BJ (cell line): ENCODE data around the gene GPS2. TPM values are rescaled to one million over a fixed set of nuclear protein-coding genes. Genes with fewer than 3 reads are reported as not detected.

Experiments
- CTCF ChIA-PET: fragments of 350-600 bp; formaldehyde crosslinking; extraction: SDS; loops from one replicate; lab custom pipeline; 2021; ENCODE audit warnings: antibody characterized with exemption, inconsistent platforms; lab: Yijun Ruan, JAX
- POLR2A ChIA-PET: fragments of 300-600 bp; sonication (Branson Sonifier 250); formaldehyde crosslinking; extraction: SDS; loops from one replicate; lab custom pipeline; 2021; ENCODE audit warnings: antibody characterized with exemption; lab: Charles Lee
- DNase-seq: peaks from one replicate; pipeline ENCODE4 v3.0.0-alpha.2; 2011; ENCODE audit warnings: low read depth
- H3K27me3 ChIP-seq: 2 replicates; pipeline ENCODE4 v1.6.0; 2011; ENCODE audit warnings: low read length; ENCODE audit not compliant: control insufficient read depth, insufficient read depth
- H3K36me3 ChIP-seq: 2 replicates; pipeline ENCODE4 v1.5.1; 2011; ENCODE audit warnings: low read length; ENCODE audit not compliant: control insufficient read depth, insufficient read depth
- H3K4me3 ChIP-seq: 2 replicates; pipeline ENCODE4 v1.5.1; 2011; ENCODE audit warnings: low read depth, mild to moderate bottlenecking, control low read depth, low read length
- CTCF ChIP-seq: IDR thresholded peaks from 2 replicates; pipeline ENCODE4 v1.5.1; 2011; ENCODE audit warnings: low read depth, mild to moderate bottlenecking, control low read depth, inconsistent platforms, low read length, moderate library complexity; ENCODE audit not compliant: insufficient read depth
- polyA plus RNA-seq: library from polyadenylated mRNA; depleted of rRNA; stranded (reverse); fragments of >200 nt; gene quantifications from 2 replicates; pipeline ENCODE4 v1.2.3, GENCODE V29; 2011

The GPS2 gene
- polyA plus RNA-seq, 1 experiment: 37.4 TPM

- TF ChIP-seq CTCF: no peak
- Histone ChIP-seq H3K36me3 (no peaks in the 10 kb centered on the region), H3K27me3 (peaks cover 3% of the 10 kb centered on the region; the same call in 1 of the 2 replicates), H3K4me3 (no peak overlapping the region)
- DNase-seq: no peak
- CTCF ChIA-PET: interaction anchor here (1.2 to 3.3 kb wide), 2 partner anchors 67 to 213 kb away, joined by 3 to 13 read pairs; partner anchors contain the start of genes SENP3 and SLC2A4
- POLR2A ChIA-PET: interaction anchor here (0.6 to 1.1 kb wide), 2 partner anchors 18 to 213 kb away, joined by 3 read pairs; no protein-coding TSS in a partner anchor
Observed at GRCh38 chr17:7347630-7348477, 32.7 kb upstream of the GPS2 start.

GRCh38 chr17:7346761-7347614 lies 31.8 kb upstream of the GPS2 start:
- H3K4me3 ChIP-seq: no peak overlapping the region
- CTCF ChIA-PET: interaction anchor here (0.9 to 2.4 kb wide), 2 partner anchors 17 to 23 kb away, joined by 3 to 6 read pairs; partner anchors contain the start of gene NEURL4
- H3K36me3 ChIP-seq: no peaks in the 10 kb centered on the region
- POLR2A ChIA-PET: no interaction called here
- H3K27me3 ChIP-seq: peaks cover 4% of the 10 kb centered on the region; the same call in 1 of the 2 replicates
- TF ChIP-seq CTCF: no peak
- no peak for DNase-seq

- H3K36me3 ChIP-seq: no peaks in the 10 kb centered on the region
- CTCF ChIA-PET: interaction anchor here (1.0 to 2.8 kb wide), 3 partner anchors 13 to 291 kb away, joined by 3 to 11 read pairs (median 10); no protein-coding TSS in a partner anchor
- TF ChIP-seq CTCF: no peak
- POLR2A ChIA-PET: no interaction called here
- no peak for DNase-seq
- H3K27me3 ChIP-seq: peaks cover 7% of the 10 kb centered on the region
- H3K4me3 ChIP-seq: no peak overlapping the region
Observed at GRCh38 chr17:7343250-7343649, 28.1 kb upstream of the GPS2 start.

GRCh38 chr17:7341842-7342241 lies 26.7 kb upstream of the GPS2 start:
- peaks cover 7% of the 10 kb centered on the region for H3K27me3 ChIP-seq
- no peak overlapping the region for H3K4me3 ChIP-seq
- no peak for TF ChIP-seq CTCF
- no peak for DNase-seq
- H3K36me3 ChIP-seq: no peaks in the 10 kb centered on the region
- ChIA-PET POLR2A (no interaction called here), CTCF (no interaction called here)
